NCI-H187 treated with DMSO at 0.1 percent for 48 hours (cell line): Measurements from ENCODE around the gene CYTH2.
"Not testable (repeated sequence)": the region's sequence is repeated elsewhere in the genome, so short reads cannot be mapped to it uniquely, and the experiment has no call there.

Source experiments
- DNase-seq: peaks from one replicate; lab custom pipeline; 2025; lab: John Stamatoyannopoulos, UW

Gene CYTH2

DNA sequence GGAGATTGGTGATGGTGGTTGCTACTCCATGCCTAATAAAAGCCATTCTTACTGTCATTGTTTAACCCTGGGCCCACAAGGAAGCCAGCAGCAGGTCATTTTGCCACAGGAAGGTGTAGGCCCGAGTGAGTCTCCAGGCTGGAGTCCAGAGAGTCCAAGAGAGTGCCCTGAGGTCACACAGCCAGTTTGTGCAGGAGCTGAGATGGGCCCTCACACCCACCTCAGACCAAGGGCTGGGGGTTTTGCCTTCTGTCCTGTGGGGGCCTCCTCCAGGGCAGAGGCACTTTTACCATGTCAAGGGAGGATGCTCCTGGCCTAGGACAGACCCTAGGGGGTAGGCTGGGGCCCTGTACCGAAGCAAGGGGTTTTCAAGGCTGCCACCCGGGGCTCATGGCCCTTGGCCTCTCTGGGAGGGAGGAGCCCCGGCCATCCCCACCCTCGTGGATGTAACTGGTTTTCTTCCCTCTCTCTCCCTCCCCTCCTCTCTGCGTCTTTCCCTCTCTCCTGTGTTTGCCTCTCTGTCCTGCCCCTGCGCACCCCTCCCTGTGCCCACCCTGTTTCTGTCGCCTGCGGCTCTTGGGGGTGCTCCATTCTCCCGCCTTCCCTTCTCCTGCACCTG is 8.0 kb downstream of the CYTH2 start:
- no peak for DNase-seq

DNA sequence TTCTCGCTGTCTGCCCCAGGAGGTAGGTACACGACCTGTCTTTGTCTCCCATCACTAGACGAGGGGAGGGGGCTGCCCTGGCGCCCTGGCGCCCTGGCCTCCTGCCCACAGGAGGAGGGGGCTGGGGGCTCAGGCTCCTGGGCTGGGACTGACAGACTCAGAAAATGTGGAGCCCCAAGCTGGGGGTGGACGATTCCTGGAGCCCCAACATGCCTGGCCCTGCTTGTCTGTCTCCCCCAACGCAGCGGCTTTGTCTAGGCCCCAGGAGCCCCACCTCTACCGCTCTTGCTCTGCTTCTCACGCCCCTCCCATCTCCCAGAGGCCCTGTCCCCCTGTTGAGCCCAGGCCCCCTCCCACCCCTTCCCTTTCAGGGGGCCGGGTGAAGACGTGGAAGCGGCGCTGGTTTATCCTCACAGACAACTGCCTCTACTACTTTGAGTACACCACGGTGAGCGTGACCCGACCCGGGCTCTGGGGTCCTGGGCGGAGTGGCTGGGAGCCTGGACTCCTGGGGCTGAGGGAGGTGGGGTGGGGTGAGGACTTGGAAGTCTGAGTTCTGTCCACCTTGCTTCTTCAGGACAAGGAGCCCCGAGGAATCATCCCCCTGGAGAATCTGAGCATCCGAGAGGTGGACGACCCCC is 8.6 kb downstream of the CYTH2 start:
- no peak for DNase-seq

DNA sequence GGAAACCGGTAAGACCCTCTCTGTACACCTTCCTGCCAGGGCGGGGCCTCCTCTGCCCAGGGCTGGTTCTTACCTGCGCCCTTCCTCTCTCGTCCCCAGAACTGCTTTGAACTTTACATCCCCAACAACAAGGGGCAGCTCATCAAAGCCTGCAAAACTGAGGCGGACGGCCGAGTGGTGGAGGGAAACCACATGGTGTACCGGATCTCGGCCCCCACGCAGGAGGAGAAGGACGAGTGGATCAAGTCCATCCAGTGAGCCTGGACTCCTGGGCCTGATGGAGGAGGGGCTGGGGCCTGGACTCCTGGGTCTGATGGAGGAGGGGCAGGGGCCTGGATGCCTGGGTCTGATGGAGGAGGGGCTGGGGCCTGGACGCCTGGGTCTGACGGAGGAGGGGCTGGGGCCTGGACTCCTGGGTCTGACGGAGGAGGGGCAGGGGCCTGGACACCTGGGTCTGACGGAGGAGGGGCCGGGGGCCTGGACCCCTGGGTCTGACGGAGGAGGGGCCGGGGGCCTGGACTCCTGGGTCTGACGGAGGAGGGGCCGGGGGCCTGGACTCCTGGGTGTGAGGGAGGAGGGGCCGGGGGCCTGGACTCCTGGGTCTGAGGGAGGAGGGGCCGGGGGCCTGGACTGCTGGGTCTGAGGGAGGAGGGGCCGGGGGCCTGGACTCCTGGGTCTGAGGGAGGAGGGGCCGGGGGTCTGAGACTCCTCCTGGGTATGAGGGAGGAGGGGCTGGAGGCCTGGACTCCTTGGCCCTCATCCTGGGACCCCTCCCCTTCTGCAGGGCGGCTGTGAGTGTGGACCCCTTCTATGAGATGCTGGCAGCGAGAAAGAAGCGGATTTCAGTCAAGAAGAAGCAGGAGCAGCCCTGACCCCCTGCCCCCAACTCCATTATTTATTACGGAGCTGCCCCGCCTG is 9.4 kb downstream of the CYTH2 start:
- DNase-seq, result no peak

DNA sequence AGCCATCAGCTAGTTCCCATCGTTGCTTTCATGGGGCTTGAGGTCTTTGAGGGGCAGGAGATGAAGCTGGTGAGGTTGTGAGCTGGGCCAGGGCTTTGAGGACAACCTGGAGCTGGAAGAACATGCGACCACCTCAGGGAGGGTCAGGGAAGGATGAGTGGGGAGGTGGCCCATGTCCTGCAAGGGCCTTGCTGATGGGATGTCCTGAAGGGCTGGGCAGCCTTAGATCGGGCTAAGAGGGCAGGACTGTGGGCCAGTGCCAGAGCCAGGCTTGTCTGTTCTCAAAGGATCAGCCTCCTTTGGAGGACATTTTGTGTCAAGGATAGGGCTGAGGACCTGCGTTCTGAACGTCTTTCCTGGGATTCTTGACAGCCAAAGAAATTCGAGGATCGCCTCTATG is 10.5 kb downstream of the CYTH2 start:
- DNase-seq, result no peak

DNA sequence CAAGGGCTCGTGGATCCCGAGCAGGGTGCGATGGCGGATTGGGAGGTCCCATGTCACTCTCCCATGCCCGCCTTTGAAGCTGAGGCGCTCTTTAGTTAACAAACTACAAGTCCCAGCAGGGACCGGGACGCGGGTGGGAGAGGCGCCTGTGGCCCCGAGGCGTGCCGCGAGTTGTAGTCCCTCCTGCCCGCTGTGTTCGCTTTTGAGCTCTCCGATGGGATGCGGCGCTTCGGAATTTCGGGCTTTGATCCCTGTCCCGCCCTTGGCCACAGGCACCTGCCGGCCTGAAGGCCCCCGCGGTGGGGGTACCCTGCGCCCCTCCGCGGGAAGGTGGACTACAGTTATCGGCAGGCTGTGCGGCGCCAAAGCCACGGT is 11.0 kb downstream of the CYTH2 start:
- no peak for DNase-seq

DNA sequence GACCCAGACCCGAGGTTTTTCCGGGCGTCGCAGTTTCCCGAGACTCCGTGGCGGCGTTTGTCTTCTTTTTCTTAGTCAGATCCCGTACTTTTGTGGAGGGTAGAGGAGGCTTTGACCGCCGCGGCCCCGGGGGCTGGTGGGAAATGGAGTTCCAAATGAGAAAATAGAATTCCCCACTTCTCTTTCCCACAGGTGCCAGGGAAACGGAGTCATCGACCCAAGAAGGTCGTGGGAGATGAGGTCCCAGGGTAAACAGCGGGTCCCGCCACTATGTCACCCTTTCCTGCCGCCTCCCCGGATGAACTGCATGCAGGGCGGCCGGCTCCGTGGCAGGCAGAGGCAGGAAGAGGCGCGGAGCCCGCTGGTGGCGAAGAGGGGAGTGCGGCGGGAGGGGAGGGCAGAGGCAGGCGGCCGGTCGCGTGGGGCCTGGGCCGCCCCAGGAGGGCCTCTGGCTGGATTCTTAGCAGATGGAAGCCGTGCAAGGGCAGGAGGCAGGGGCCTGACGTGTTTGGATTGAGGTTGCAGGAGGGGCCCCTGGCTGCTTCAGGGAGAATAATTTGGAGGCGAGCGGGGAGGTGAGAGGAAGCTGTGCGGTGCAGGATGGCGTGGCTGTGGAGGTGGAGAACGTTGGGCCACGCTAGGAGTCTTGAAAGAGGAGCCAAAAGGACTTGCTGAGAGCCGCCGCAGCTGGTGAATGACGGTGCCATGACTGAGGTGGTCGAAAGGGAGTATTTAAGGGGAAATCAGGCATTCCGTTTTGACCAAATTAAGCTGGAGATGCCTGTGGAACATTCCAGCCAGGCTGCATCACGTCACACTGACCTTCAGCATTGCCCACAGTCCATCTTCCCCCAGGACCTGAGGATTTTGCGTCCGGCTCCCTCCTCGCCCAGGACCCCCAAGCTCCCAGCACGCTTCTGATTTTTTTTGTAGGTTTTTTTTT is 11.7 kb downstream of the CYTH2 start:
- no peak for DNase-seq

DNA sequence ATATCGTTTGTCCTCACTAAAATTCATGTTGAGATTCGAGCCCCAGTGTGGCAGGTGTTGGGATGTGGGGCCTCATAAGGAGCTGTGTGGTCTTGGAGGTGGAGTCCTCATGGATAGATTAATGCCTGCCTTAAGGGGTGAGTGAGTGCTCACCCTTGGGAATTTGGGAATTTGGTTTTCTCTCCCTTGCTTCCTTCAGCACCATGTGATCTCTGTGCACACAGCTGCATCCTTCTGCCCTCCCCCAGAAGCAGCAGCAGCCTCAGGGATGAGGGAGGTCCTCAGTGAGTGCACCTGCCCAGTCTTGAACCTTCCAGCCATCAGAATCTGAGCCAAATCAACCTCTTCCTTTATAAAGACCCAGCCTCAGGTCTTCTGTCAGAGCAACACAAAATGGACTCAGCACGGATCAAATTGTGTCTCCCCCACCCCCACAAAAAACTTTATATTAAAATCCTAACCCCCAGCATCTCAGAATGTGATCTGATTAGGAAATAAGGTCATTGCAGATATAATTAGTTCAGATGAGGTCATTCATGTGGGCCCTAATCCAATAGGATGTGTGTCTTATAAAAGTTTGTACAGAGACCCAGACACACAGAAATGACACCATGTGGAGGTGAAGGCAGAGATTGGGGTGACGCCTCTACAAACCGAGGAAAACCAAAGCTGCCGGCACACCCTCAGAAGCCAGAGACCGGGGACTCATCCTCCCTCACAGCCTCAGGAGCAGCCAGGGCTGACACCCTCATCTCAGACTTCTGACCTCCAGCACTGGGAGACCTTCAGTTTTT is 12.9 kb downstream of the CYTH2 start:
- no peak for DNase-seq

DNA sequence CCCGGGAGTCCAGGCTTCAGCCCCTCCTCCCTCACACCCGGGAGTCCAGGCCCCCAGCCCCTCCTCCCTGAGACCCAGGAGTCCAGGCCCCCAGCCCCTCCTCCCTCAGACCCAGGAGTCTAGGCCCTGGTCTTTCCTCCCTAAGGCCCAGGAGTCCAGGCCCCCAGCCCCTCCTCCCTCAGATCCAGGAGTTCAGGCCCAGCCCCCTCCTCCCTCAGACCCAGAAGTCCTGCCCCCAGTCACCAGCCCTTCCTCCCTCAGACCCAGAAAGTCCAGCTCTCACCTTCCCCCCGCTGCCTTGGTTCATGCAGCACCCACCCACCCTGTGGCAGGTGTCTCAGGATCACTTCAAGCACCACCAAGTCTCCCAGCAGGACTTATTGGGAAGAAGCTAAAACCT is 14.1 kb downstream of the CYTH2 start:
- no peak for DNase-seq

DNA sequence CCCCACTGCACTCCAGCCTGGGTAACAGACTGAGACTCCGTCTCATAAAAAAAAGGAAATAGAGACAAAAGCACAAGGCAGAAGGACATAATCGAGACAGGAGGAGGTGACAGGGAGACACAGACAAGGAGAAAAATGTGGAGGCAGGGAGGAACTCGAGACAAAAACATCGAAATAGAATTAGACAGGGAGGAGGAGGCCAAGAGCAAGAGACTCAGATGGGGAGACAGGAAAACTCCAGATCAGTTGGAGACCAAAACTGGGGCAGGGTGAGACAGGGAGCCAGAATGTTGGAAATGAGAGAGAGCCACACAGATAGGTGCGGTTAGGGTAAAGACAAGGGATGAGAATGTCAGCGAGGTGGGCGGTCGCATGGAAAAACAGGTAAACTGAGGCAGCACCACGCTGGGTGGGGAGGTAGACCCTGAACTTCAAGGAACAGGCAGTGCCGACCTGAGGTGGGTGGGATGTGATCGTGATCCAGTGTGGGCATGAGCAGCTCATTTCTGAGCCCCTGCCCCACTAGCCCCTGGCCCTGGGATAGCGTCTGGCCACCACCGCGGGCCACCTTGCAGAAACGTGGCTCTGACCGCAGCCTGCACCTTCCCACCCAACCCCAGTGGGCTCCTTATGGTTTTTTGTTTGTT is 15.2 kb downstream of the CYTH2 start:
- DNase-seq, result no peak

DNA sequence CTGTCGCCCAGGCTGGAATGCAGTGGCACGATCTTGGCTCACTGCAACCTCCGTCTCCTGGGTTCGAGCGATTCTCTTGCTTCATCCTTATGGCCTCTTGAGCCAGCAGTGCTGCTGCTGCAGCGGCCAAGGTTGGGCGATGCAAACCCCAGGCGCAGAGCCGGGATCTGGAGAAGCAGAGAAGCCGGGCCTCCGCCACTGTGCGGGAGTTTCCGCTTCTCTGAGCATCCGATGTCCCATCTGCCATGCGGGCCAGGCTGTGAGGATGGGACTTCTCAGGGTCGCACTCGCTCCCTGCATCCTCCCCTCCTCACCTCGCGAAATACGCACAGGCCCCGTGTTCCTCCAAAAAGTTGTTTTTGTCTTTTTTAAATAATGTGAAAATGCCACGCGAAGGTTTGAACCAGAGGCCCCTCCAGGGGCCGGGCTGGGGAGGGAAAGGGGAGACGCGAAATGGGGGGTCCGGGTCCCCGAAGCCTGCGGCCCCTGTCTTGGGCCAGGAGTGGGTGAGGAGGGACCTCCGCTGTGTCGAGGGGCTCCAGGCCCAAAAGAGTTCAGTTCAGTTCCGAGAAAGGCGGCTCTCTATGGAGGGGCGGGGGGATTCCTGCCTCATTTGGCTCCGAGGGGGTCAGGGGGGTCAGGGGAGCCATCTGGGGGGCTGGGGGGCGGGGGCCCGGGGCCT is 15.9 kb downstream of the CYTH2 start:
- no peak for DNase-seq

DNA sequence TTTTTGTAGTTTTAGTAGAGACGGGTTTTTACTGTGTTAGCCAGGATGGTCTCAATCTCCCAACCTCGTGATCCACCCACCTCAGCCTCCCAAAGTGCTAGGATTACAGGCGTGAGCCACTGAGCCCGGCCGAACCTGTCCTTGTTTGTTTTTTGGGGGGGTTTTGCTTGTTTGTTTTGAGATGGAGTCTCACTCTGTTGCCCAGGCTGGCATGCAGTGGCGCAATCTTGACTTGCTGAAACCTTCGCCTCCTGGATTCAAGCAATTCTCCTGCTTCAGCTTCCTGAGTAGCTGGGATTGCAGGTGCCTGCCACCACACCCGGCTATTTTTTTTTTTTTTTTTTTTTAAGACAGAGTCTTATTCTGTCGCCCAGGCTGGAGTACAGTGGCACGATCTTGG is 17.5 kb downstream of the CYTH2 start:
- DNase-seq, result not testable (repeated sequence)

DNA sequence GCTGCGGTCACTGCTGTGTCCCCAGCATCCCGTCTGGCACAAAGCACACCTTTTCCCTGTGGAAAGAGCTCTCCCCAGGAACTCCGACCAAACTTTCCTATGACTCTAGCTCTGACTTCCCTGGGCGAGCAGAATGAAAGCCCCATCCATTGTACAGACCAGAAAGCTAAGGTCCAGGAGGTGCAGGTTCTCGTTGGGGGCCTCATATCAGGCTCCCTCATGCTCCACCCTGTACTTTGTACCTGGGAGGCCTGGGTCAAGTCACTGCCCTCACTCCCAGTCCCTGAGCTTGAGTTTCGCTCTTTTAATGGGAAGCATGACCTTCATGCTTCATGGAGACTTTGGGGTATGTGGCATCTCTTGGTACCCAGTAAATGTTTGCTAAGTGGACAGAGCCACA is 18.4 kb downstream of the CYTH2 start:
- DNase-seq, result no peak

DNA sequence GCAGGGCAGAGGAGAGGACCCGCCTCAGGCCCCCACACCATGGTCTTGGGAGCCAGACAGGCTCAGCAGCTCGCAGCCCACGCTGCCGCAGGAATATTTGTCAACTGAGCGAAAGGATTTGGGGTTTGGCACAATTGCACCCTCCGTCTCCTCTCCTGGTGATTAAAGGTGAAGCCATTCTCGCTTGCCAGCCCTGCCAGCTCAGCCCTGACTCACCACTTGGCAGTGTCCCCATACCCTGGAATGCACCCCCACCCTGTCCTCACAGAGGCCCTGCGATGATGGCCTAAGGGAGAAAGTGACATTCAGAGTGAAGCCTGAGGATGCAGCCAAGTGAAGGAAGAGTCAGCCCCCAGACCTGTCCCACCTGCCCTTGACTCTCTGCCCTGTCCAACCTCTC is 18.8 kb downstream of the CYTH2 start:
- no peak for DNase-seq

DNA sequence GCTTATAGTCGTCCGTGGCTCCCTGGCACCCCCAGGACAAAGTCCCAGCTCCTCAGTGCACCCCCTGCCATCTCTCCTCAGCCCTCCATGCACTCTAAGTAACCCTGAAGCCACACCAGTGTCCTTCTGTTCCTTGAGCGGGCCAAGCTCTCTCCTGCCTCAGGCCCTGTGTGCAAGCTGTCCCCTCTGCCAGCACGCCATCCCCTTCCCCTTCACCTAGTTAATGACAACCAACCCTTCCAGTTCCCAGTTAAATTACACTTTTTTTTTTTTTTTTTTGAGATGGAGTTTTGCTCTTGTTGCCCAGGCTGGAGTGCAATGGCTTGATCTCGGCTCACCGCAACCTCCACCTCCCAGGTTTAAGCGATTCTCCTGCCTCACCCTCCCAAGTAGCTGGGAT is 19.3 kb downstream of the CYTH2 start:
- DNase-seq, result not testable (repeated sequence)

DNA sequence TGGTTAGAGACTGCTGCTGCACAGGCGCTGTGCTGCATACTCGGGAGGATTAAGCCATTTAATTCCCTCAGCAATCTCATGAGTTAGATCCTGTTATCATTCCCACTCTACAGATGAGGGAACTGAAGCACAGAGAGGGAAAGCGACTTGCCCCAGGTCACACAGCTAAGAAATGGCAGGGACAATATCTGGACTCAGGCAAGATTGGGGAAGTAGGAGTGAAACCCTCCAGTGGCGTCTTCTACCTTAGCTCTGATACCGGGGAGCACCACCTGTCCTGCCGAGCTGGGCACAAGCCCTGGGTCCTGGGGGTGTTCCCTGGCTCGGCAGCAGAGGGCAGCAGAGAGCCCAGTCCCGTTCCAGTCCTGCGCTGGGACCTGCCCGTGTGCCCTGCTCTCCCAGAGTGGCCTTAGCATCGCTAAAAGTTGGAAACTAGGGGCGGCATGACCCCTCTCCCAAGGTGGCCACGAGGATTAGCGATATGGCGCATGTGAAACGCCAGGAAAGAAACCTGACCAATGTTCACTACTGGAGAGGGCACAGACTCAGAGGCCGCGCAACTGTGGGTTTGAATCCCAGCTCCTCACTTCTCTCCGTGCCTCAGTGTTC is 20.5 kb downstream of the CYTH2 start:
- no peak for DNase-seq

DNA sequence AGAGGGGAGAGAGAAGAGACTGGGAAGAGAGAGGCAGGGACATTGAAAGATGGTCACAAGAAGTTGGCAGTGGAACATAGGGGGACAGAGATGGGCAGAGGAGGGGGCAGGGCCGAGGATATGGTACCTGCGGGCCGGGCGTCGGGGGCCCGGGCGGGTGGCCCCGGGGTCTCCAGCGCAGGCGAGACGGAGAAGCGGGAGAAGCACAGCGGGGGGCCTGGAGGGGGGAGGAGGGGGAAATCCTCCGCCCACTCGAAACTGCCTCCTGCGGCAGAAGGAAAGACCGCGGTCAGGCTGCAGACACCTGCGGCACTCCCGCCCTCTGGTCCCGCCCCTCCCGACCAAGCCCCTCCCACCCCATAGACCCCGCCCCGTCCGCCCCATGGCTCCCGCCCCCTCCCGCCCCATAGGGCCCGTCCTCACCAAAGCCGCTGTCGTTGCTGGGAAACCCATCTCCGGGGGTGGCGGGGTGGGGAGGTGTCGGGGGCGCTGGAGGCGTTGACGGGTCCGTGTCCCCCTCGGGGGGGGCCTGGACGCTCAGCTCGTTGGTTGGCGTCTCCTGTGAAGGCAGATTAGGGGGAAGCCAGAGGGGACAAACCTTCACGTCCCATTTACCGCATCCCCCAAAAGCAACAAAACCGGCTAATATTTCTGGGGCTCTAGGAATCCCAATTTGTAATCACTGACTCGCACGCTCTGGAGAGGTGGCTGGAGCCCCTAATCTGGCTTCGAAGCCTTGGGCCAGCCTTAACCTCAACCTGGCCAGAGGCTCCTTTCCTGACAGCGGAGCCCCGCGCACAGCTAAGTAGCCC is 22.0 kb downstream of the CYTH2 start:
- no peak for DNase-seq

DNA sequence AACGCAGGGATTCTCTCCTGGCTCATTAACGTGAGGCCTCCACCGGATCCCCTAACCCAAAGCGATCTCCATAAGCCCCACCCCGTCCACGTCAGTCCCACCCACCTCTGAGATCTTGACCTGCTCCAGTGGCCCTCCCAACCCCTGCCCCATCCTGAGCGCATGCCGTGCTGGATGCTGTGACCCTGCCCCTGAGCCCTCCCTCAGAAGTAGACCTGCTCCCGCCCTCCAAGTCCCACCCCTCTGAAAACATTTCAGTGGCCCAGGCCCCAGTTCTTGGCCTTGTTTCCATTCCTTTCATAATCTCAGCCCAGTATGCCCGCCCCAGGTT is 22.6 kb downstream of the CYTH2 start:
- DNase-seq, result no peak

DNA sequence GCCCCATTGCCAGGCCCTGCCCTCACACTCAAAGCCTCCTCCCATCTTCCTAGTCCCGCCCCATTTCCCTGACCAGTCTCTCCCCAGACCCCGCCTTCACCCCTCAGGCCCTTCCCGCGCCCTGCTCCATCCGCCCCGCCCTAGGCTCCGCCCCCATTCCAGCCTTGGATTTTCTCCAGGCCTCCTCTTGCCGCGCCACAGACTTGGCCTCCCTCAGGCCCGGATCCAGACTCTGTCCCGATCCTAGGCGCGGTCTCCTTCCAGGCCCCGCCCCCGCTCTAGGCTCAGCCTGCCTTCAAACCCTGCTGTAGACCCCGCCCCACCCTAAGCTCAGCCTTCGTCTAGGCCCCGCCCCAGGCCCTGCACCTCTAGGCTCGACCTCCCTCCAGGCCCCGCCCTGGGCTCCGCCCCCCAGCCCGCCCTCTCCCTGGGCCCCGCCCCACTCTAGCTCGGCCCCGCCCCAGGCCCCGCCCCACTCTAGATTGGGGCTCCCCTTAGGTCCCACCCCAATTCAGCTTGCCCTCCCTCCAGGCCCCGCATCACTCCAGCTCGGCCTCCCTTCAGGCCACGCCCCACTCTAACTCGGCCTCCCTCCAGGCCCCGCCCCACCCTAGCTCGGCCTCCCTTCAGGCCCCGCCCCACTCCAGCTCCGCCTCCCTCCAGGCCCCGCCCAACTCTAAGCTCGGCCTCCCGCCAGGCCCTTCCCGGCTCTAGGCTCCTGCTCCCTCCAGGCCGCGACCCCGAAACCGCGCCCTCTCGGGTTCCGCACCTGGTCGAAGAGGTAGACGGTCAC is 24.0 kb downstream of the CYTH2 start:
- peak; percentile 98 for DNase-seq
